ENCODE measurements around the gene EIF4ENIF1. TPM values are rescaled to one million over a fixed set of nuclear protein-coding genes. Genes with fewer than 3 reads are reported as not detected.

Gene EIF4ENIF1
- polyA plus RNA-seq, 1 experiment: 21.4 TPM

GRCh38 chr22:31475800-31476199 is 13.8 kb downstream of the EIF4ENIF1 start:
- H3K27ac ChIP-seq (ENCODE audit: low read depth, low read length): no peak overlapping the region
- POLR2A ChIA-PET: no interaction called here

GRCh38 chr22:31474743-31475142 is 14.9 kb downstream of the EIF4ENIF1 start:
- ChIA-PET POLR2A (no interaction called here), CTCF (no interaction called here)
- Histone ChIP-seq H3K4me3 (ENCODE audit: low read depth, low read length) (no peak overlapping the region), H3K27ac (ENCODE audit: low read depth, low read length) (no peak overlapping the region), H3K27me3 (ENCODE audit: control insufficient read depth, insufficient read depth, low read length) (no peaks in the 10 kb centered on the region), H3K9me3 (ENCODE audit: control insufficient read depth, insufficient read depth, low read length) (no peaks in the 10 kb centered on the region)
- peak; percentile 58 for DNase-seq (ENCODE audit: low read depth, low spot score)
- no peak for TF ChIP-seq CTCF (IDR thresholded peaks at IDR 0.05; ENCODE audit: low read depth, low read length)

More at GRCh38 chr22:31475800-31476199, 13.8 kb downstream of the EIF4ENIF1 start:
- TF ChIP-seq CTCF (IDR thresholded peaks at IDR 0.05; ENCODE audit: low read depth, low read length): no peak
- Histone ChIP-seq H3K9me3 (ENCODE audit: control insufficient read depth, insufficient read depth, low read length) (no peaks in the 10 kb centered on the region), H3K4me3 (ENCODE audit: low read depth, low read length) (no peak overlapping the region), H3K27me3 (ENCODE audit: control insufficient read depth, insufficient read depth, low read length) (no peaks in the 10 kb centered on the region)
- CTCF ChIA-PET: no interaction called here
- DNase-seq (ENCODE audit: low read depth, low spot score): no peak

GRCh38 chr22:31465307-31465706 is 24.3 kb downstream of the EIF4ENIF1 start:
- TF ChIP-seq CTCF (IDR thresholded peaks at IDR 0.05; ENCODE audit: low read depth, low read length): no peak
- CTCF ChIA-PET: interaction anchor here (1.4 kb wide), 1 partner anchor 13 kb away, joined by 4 read pairs; no protein-coding TSS in a partner anchor
- Histone ChIP-seq H3K27me3 (ENCODE audit: control insufficient read depth, insufficient read depth, low read length) (no peaks in the 10 kb centered on the region), H3K4me3 (ENCODE audit: low read depth, low read length) (no peak overlapping the region), H3K27ac (ENCODE audit: low read depth, low read length) (no peak overlapping the region), H3K9me3 (ENCODE audit: control insufficient read depth, insufficient read depth, low read length) (no peaks in the 10 kb centered on the region)
- no peak for DNase-seq (ENCODE audit: low read depth, low spot score)
- POLR2A ChIA-PET: no interaction called here

GRCh38 chr22:31461699-31462098 is 27.9 kb downstream of the EIF4ENIF1 start:
- no peak for DNase-seq (ENCODE audit: low read depth, low spot score)
- Histone ChIP-seq H3K4me3 (ENCODE audit: low read depth, low read length) (no peak overlapping the region), H3K27ac (ENCODE audit: low read depth, low read length) (no peak overlapping the region), H3K9me3 (ENCODE audit: control insufficient read depth, insufficient read depth, low read length) (no peaks in the 10 kb centered on the region), H3K27me3 (ENCODE audit: control insufficient read depth, insufficient read depth, low read length) (no peaks in the 10 kb centered on the region)
- no peak for TF ChIP-seq CTCF (IDR thresholded peaks at IDR 0.05; ENCODE audit: low read depth, low read length)
- CTCF ChIA-PET: no interaction called here
- POLR2A ChIA-PET: no interaction called here

- H3K27me3 ChIP-seq (ENCODE audit: control insufficient read depth, insufficient read depth, low read length): no peaks in the 10 kb centered on the region
- no peak overlapping the region for H3K4me3 ChIP-seq (ENCODE audit: low read depth, low read length)
- H3K27ac ChIP-seq (ENCODE audit: low read depth, low read length): no peak overlapping the region
- peak; percentile 63 for TF ChIP-seq CTCF (IDR thresholded peaks at IDR 0.05; ENCODE audit: low read depth, low read length)
- H3K9me3 ChIP-seq (ENCODE audit: control insufficient read depth, insufficient read depth, low read length): no peaks in the 10 kb centered on the region
- CTCF ChIA-PET: interaction anchor here (0.5 to 1.7 kb wide), 23 partner anchors 8 to 519 kb away, joined by 3 to 10 read pairs (median 4); no protein-coding TSS in a partner anchor
- peak; percentile 1 for DNase-seq (ENCODE audit: low read depth, low spot score)
- POLR2A ChIA-PET: interaction anchor here (0.7 kb wide), 1 partner anchor 1931 kb away, joined by 6 read pairs; no protein-coding TSS in a partner anchor
Measured at GRCh38 chr22:31451709-31452571, 37.7 kb downstream of the EIF4ENIF1 start.

Measured in AG04450 (cell line).